Naive thymus-derived CD4-positive, alpha-beta T cell (primary cell): ENCODE measurements around the gene DUXA. TPM values are rescaled to one million over a fixed set of nuclear protein-coding genes. Genes with fewer than 3 reads are reported as not detected.
"Not testable (repeated sequence)": the region's sequence is repeated elsewhere in the genome, so short reads cannot be mapped to it uniquely, and the experiment has no call there.

Experiments
- ATAC-seq: fragments of 150-1000 bp; cut with Tn5 transposase; 2 replicates; pipeline ENCODE4 v1.10.0; 2021; ENCODE audit warnings: mild to moderate bottlenecking, moderate library complexity
- CTCF ChIA-PET: fragments of 350-600 bp; sonication (Branson Sonifier 250); formaldehyde crosslinking; loops from one replicate; lab custom pipeline; 2021; ENCODE audit warnings: antibody characterized with exemption; lab: Charles Lee
- POLR2A ChIA-PET: fragments of 350-600 bp; sonication (Branson Sonifier 250); formaldehyde crosslinking; loops from one replicate; lab custom pipeline; 2021; ENCODE audit warnings: antibody characterized with exemption, inconsistent platforms; lab: Charles Lee
- DNase-seq, 9 donors: peaks; one replicate each; pipeline versions ENCODE4 v3.0.0 to v3.0.0-alpha.2; 2020 to 2022; ENCODE audit warnings: mixed read lengths in 1 of 9
- H3K27ac ChIP-seq: one replicate; pipeline ENCODE4 v1.7.0; 2013; ENCODE audit warnings: mild to moderate bottlenecking, low read depth, low read length, moderate library complexity
- H3K27me3 ChIP-seq, 2 donors: one replicate each; pipeline ENCODE4 v1.7.0; 2013; ENCODE audit warnings: low read length in 2 of 2, mild to moderate bottlenecking in 2 of 2, moderate library complexity in 2 of 2; ENCODE audit not compliant: control insufficient read depth in 2 of 2, insufficient read depth in 2 of 2
- H3K36me3 ChIP-seq, 3 experiments: 1 replicate in 2 of 3; 2 replicates in 1 of 3; pipeline ENCODE4 v1.7.0; 2013; ENCODE audit warnings: low read length in 3 of 3, mild to moderate bottlenecking in 3 of 3, moderate library complexity in 1 of 3; ENCODE audit not compliant: insufficient read depth in 3 of 3, control insufficient read depth in 2 of 3
- H3K4me1 ChIP-seq, 2 donors: one replicate each; pipeline ENCODE4 v1.7.0; 2013; ENCODE audit warnings: low read length in 2 of 2, mild to moderate bottlenecking in 2 of 2, moderate library complexity in 1 of 2; ENCODE audit not compliant: control insufficient read depth in 2 of 2, insufficient read depth in 2 of 2
- H3K4me3 ChIP-seq: 2 replicates; pipeline ENCODE4 v1.7.0; 2013; ENCODE audit warnings: mild to moderate bottlenecking, low read length
- H3K9me3 ChIP-seq, 3 experiments: 1 replicate in 2 of 3; 2 replicates in 1 of 3; pipeline ENCODE4 v1.7.0; 2013; ENCODE audit warnings: low read length in 3 of 3; ENCODE audit not compliant: control insufficient read depth in 2 of 3
- H3K27ac Mint-ChIP-seq, 9 donors: one replicate each; pipeline ENCODE4 v1.8.0; 2020 to 2022; ENCODE audit warnings: mixed read lengths in 9 of 9, mild to moderate bottlenecking in 8 of 9, moderate library complexity in 5 of 9, inconsistent platforms in 2 of 9
- H3K27me3 Mint-ChIP-seq, 5 donors: one replicate each; pipeline ENCODE4 v1.8.0; 2021 to 2022; ENCODE audit warnings: mixed read lengths in 5 of 5, mild to moderate bottlenecking in 1 of 5
- H3K36me3 Mint-ChIP-seq, 5 donors: one replicate each; pipeline ENCODE4 v1.8.0; 2020 to 2022; ENCODE audit warnings: mixed read lengths in 5 of 5, mild to moderate bottlenecking in 3 of 5, inconsistent platforms in 1 of 5
- H3K4me1 Mint-ChIP-seq, 7 donors: one replicate each; pipeline ENCODE4 v1.8.0; 2020 to 2022; ENCODE audit warnings: mixed read lengths in 7 of 7, mild to moderate bottlenecking in 3 of 7, inconsistent platforms in 1 of 7
- H3K4me3 Mint-ChIP-seq, 10 donors: one replicate each; pipeline ENCODE4 v1.8.0; 2020 to 2022; ENCODE audit warnings: mild to moderate bottlenecking in 10 of 10, mixed read lengths in 10 of 10, moderate library complexity in 6 of 10, inconsistent platforms in 2 of 10
- H3K9me3 Mint-ChIP-seq, 11 donors: one replicate each; pipeline ENCODE4 v1.8.0; 2020 to 2022; ENCODE audit warnings: mixed read lengths in 11 of 11, mild to moderate bottlenecking in 4 of 11, inconsistent platforms in 1 of 11, moderate library complexity in 1 of 11
- intact Hi-C, 2 donors: fragments of 100-400 bp; cut with micrococcal nuclease; formaldehyde crosslinking; loops; one replicate each; pipeline ENCODE4 v1.15.1; 2023
- polyA plus RNA-seq, 2 donors: library from polyadenylated mRNA; unstranded; fragments of 300-500 nt; fragmentation: Illumina TruSeq; gene quantifications; one replicate each; pipeline ENCODE4 v1.2.3, GENCODE V29; 2021
- total RNA-seq, 6 experiments: library from RNA in 5 of 6; stranded (reverse) in 5 of 6; gene quantifications; 1 replicate in 5 of 6; 2 replicates in 1 of 6; pipeline ENCODE4 v1.2.3 and lab custom pipeline; 2021 to 2026

DUXA gene
- total RNA-seq (not detected), polyA plus RNA-seq (not detected), total RNA-seq (lab: John Stamatoyannopoulos, UW) (not detected)

DNA sequence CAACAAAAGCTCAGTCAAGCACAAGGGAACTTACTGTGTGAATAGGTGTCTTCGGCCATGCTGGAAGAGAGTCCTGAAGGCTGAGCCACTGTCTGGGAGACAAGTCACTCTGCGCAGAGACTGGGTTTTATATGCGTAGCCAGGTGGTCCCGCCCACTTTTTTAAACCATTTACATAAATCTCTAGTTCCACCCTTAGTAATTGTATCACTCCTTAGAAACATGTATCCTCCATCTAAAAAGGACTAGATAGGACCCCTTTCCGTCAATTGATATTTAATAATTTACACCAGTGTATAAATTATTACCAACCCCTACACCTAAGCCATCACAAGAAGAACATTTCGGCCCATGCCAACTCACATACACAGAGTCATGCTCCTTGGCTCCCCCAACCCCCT lies at the start of gene DUXA:
Gene DUXA, minus strand, starts transcription at position 101 of the 400 bp plus-strand sequence. Its CDS starts 42 bp downstream, at position 59.
- H3K36me3 ChIP-seq: no peaks in the 10 kb centered on the region
- intact Hi-C loops: no loop called here
- peaks cover 9 to 72% (median 34%) of the 10 kb centered on the region in 11 donors for H3K9me3 Mint-ChIP-seq
- H3K27ac ChIP-seq: no peak within 1 kb of the TSS
- H3K9me3 ChIP-seq: no peaks in the 10 kb centered on the region
- H3K4me1 Mint-ChIP-seq: peaks cover 1 to 9% (median 6%) of the 10 kb centered on the region in 7 donors
- CTCF ChIA-PET: no interaction called here
- no peak within 1 kb of the TSS for H3K27ac Mint-ChIP-seq
- ATAC-seq: no peak
- peaks cover 5 to 36% (median 10%) of the 10 kb centered on the region in 5 donors for H3K36me3 Mint-ChIP-seq
- H3K4me1 ChIP-seq: peaks cover 0 to 3% of the 10 kb centered on the region in 2 donors
- no peak within 1 kb of the TSS for H3K4me3 ChIP-seq
- no peak within 1 kb of the TSS for H3K4me3 Mint-ChIP-seq
- POLR2A ChIA-PET: interaction anchor here (0.7 kb wide), 1 partner anchor 916 kb away, joined by 3 read pairs; no protein-coding TSS in a partner anchor
- DNase-seq: no peak
- peaks cover 0 to 21% (median 7%) of the 10 kb centered on the region in 5 donors for H3K27me3 Mint-ChIP-seq
- no peaks in the 10 kb centered on the region for H3K27me3 ChIP-seq

DNA sequence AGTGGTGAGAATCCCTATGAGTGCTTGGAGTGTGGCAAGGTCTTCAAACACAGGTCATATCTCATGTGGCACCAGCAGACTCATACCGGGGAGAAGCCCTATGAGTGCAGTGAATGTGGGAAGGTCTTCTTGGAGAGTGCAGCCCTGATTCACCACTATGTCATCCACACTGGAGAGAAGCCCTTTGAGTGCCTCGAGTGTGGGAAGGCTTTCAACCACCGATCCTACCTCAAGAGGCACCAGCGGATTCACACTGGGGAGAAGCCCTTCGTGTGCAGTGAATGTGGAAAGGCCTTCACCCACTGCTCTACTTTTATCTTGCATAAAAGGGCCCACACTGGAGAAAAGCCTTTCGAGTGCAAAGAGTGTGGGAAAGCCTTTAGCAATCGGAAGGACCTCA lies 44.8 kb upstream of the DUXA start:
- CTCF ChIA-PET: no interaction called here
- Mint-ChIP-seq H3K4me1 (peaks cover 0 to 4% (median 0%) of the 10 kb centered on the region in 7 donors), H3K4me3 (peak overlapping the region in 1 of 10 donors; percentile 16), H3K27me3 (no peaks in the 10 kb centered on the region), H3K36me3 (peaks cover 43 to 97% (median 84%) of the 10 kb centered on the region in 5 donors), H3K27ac (no peak overlapping the region), H3K9me3 (peaks cover 12 to 96% (median 67%) of the 10 kb centered on the region in 11 donors)
- intact Hi-C loops: no loop called here
- no peak overlapping the region for H3K4me3 ChIP-seq
- no peak overlapping the region for H3K27ac ChIP-seq
- ATAC-seq: no peak
- peaks cover 0 to 81% (median 39%) of the 10 kb centered on the region in 3 experiments for H3K9me3 ChIP-seq
- DNase-seq: no peak
- H3K36me3 ChIP-seq: peaks cover 23 to 60% (median 28%) of the 10 kb centered on the region in 3 experiments
- POLR2A ChIA-PET: no interaction called here
- no peaks in the 10 kb centered on the region for H3K4me1 ChIP-seq
- no peaks in the 10 kb centered on the region for H3K27me3 ChIP-seq

DNA sequence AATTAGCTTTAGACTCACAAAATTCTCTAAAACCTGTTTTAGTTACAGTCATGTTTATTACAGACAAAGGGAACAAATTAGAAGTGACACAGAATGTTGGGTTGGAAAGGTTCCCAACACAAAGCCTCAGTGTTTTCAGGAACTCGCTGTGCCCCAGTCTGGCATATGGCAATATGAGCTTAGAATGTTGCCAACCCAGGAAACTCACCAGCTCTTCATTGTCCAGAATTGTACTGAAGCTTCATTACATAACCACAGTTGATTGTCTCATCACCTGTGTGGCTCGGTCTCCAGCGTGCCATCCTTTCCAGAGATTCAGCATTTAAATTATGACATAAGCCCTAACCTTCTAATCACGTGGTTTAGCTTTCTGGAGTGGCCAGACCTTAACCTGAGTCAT lies 43.1 kb upstream of the DUXA start:
- Histone ChIP-seq H3K27ac (no peak overlapping the region), H3K4me3 (no peak overlapping the region), H3K36me3 (peaks cover 27 to 75% (median 32%) of the 10 kb centered on the region in 3 experiments), H3K4me1 (no peaks in the 10 kb centered on the region), H3K9me3 (peaks cover 0 to 78% (median 30%) of the 10 kb centered on the region in 3 experiments), H3K27me3 (no peaks in the 10 kb centered on the region)
- Mint-ChIP-seq H3K27ac (no peak overlapping the region), H3K36me3 (peaks cover 42 to 97% (median 81%) of the 10 kb centered on the region in 5 donors), H3K4me1 (peaks cover 0 to 4% (median 0%) of the 10 kb centered on the region in 7 donors), H3K27me3 (no peaks in the 10 kb centered on the region), H3K4me3 (no peak overlapping the region), H3K9me3 (peaks cover 12 to 92% (median 60%) of the 10 kb centered on the region in 11 donors)
- intact Hi-C loops: no loop called here
- ATAC-seq: no peak
- POLR2A ChIA-PET: no interaction called here
- no peak for DNase-seq
- CTCF ChIA-PET: interaction anchor here (0.6 kb wide), 1 partner anchor 738 kb away, joined by 3 read pairs; no protein-coding TSS in a partner anchor

DNA sequence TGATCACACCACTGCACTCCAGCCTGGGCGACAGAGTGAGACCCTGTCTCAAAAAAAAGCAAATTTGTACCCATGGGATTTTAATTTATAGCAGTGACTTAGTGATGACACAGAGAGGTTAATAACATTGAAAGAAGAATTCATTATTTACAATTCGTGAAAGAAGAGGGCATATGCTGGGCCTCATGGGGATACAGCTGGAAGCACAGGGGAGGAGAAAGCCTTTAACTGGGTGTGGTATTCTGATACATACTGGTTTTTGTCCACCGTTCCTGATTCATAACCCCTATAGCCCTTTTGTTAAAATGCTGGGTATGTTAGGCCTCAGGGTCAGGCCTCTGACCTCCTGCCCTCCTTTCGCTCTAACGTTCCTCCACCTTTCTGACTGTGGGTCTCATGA lies 34.9 kb upstream of the DUXA start:
- Histone ChIP-seq H3K36me3 (peaks cover 9 to 83% (median 21%) of the 10 kb centered on the region in 3 experiments), H3K4me1 (no peaks in the 10 kb centered on the region), H3K4me3 (no peak overlapping the region), H3K9me3 (peaks cover 0 to 61% (median 27%) of the 10 kb centered on the region in 3 experiments), H3K27me3 (no peaks in the 10 kb centered on the region), H3K27ac (no peak overlapping the region)
- no peak for DNase-seq
- H3K27me3 Mint-ChIP-seq: no peaks in the 10 kb centered on the region
- intact Hi-C loops: no loop called here
- CTCF ChIA-PET: no interaction called here
- peaks cover 57 to 98% (median 86%) of the 10 kb centered on the region in 5 donors for H3K36me3 Mint-ChIP-seq
- peaks cover 12 to 94% (median 64%) of the 10 kb centered on the region in 11 donors for H3K9me3 Mint-ChIP-seq
- peaks cover 0 to 23% (median 13%) of the 10 kb centered on the region in 7 donors for H3K4me1 Mint-ChIP-seq
- ATAC-seq: no peak
- POLR2A ChIA-PET: no interaction called here
- peak overlapping the region in 1 of 9 donors; percentile 21 for H3K27ac Mint-ChIP-seq
- no peak overlapping the region for H3K4me3 Mint-ChIP-seq

DNA sequence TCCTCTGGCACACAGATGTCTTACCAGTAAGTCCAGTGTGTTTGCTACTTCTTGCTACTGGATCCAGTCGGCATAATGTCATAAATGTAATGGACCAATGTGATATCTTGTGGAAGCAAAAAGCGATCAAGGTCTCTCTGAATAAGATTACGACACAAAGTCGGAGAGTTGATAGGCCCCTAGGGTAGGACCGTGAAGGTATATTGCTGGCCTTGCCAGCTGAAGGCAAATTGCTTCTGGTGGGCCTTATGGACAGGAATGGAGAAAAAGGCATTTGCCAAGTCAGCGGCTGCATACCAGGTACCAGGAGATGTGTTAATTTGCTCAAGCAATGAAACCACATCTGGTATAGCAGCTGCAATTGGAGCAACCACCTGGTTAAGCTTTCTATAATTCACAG lies 30.6 kb upstream of the DUXA start:
- peaks cover 17 to 98% (median 64%) of the 10 kb centered on the region in 11 donors for H3K9me3 Mint-ChIP-seq
- H3K4me1 ChIP-seq, H3K27me3 Mint-ChIP-seq, DNase-seq, H3K27me3 ChIP-seq, CTCF ChIA-PET, H3K4me3 ChIP-seq, ATAC-seq, H3K4me3 Mint-ChIP-seq, H3K27ac Mint-ChIP-seq, intact Hi-C loops, POLR2A ChIA-PET, H3K27ac ChIP-seq: not testable (repeated sequence)
- Histone ChIP-seq H3K9me3 (peaks cover 0 to 28% (median 14%) of the 10 kb centered on the region in 3 experiments), H3K36me3 (peaks cover 0 to 87% (median 28%) of the 10 kb centered on the region in 3 experiments)
- H3K4me1 Mint-ChIP-seq: peaks cover 11 to 27% (median 19%) of the 10 kb centered on the region in 7 donors
- H3K36me3 Mint-ChIP-seq: peaks cover 65 to 98% (median 97%) of the 10 kb centered on the region in 5 donors

- peak overlapping the region; percentile 95 for H3K4me3 ChIP-seq
Observed at GRCh38 chr19:57192993-57193392, 25.7 kb upstream of the DUXA start.

More at GRCh38 chr19:57192993-57193392, 25.7 kb upstream of the DUXA start:
- peak overlapping the region; percentile 22 to 93 (median 62) for H3K27ac Mint-ChIP-seq
- ChIA-PET POLR2A (interaction anchor here (0.6 kb wide), 1 partner anchor 8 kb away, joined by 3 read pairs; no protein-coding TSS in a partner anchor), CTCF (interaction anchor here (1.0 kb wide), 1 partner anchor 904 kb away, joined by 4 read pairs; no protein-coding TSS in a partner anchor)
- H3K27me3 Mint-ChIP-seq: peaks cover 0 to 4% (median 0%) of the 10 kb centered on the region in 5 donors
- peaks cover 53 to 81% (median 72%) of the 10 kb centered on the region in 5 donors for H3K36me3 Mint-ChIP-seq
- Histone ChIP-seq H3K4me1 (peaks cover 11 to 22% of the 10 kb centered on the region in 2 donors), H3K27ac (no peak overlapping the region), H3K9me3 (peaks cover 0 to 5% (median 0%) of the 10 kb centered on the region in 3 experiments), H3K36me3 (peaks cover 0 to 58% (median 23%) of the 10 kb centered on the region in 3 experiments), H3K27me3 (no peaks in the 10 kb centered on the region)
- ATAC-seq (no peak), DNase-seq (no peak)
- H3K4me3 Mint-ChIP-seq: peak overlapping the region; percentile 90 to 97 (median 94)
- H3K9me3 Mint-ChIP-seq: peaks cover 16 to 92% (median 51%) of the 10 kb centered on the region in 11 donors
- H3K4me1 Mint-ChIP-seq: peaks cover 20 to 43% (median 35%) of the 10 kb centered on the region in 7 donors
- intact Hi-C loops: loop anchor here (5.0 kb wide), 2 partner anchors 439 to 596 kb away; partner anchors contain the start of genes ZNF211 (in 1 of the 2) and ZNF71 (in 1 of the 2)
